ENCODE measurements around the gene POPDC2.

The POPDC2 gene

DNA sequence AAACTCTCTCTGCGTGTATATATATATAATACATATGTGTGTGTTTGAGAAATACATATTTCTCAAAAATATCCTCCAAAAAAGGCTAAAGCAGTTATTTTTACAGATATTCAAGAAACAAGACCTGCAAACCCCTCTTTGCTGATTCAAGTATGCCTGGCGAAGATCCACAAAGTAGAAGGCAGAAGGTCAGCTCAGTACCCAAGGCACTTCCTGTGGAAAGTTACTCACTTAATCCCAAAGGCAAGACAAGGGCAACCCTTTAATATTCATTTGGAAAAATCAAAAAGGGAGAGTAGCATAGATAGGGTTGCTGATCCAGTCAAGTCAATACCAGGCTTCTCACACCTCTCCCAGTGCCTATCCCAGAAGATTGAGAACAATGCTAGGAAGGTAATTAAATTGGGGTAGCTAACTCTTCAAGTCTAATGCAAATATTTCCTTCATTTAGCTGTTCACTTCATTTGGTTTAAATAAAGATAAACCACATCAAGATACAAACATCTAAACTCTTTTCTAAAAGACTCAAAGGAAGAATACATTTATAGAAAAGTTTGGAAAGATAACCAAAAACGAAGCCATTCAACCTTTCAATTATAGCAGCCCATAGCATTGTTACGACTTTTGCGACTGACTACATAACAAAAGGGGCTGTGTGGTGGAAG lies 9.6 kb upstream of the POPDC2 start:
- DNase-seq = no peak

DNA sequence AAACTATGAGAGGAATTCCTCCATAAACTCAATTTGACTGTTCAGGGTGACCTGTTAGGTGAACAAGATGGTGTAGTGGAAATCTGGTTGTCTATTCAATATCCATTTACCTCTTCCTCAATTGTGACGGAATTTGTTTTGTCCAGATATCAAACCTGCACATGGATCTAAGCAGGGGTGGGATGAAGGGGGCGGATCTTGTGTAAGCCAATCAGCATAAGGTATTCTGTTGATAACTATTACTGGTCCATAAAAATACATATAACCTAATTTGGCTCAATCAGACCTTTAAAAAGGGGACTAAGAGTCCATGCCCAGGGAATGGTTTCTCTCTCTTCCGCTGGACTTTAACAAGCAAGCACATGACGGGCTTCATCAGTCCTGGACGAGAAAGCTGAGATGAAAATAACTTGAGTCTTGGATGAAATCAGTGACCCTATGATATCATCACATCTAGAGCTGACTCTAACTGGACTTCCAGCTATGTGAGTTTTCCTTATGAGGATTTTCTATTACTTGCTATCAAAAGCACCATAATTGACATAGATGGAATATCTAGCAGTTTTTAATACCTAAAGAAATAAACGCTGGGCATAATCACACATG lies 5.7 kb upstream of the POPDC2 start:
- DNase-seq = no peak

DNA sequence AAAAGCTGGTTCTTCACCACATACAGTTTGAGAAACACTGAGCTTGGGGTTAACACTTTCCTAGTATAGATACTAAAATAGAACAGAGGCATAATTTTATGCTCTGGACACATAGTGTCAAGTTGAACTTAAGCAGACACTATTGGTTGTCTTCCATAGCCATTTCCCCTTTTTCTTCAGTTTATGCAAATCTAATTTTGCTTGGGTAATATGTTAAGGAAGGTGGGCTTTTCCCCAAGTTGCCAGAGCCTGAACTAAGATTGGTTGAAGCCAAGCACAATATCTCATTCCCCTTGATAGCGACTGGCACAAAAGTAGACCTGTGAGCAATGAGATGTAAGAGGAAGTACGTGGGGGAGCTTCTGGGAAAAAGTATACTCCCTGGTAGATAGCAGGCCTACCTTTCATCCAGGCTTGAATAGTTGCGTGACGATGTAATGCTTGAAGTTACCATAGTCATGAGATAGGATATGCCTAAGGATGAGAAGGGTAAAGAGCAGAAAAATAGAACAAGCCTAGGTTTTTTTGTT lies 4.5 kb upstream of the POPDC2 start:
- DNase-seq = no peak

GRCh38 chr3:119664370-119664769 lies 4.0 kb upstream of the POPDC2 start:
- no peak for DNase-seq

DNA sequence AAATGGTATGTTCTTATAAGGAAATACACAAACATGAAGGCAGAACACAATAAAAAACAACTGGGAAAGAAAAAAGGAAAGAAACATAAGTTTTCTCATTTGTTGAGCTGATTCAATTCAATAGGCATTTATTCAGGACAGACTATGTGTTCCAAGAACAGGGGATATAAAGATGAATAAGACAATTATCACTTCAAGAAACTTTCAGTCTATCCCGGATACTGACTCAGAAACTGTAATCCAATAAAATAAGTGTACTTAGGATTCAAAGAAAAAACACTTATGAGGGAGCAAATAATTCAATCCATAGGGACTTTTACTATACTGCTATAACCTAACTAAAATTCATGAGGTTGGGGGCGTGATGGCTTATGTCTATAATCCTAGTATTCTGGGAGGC lies 3.5 kb upstream of the POPDC2 start:
- no peak for DNase-seq

GRCh38 chr3:119662604-119663373 lies 2.4 kb upstream of the POPDC2 start:
- DNase-seq = no peak

DNA sequence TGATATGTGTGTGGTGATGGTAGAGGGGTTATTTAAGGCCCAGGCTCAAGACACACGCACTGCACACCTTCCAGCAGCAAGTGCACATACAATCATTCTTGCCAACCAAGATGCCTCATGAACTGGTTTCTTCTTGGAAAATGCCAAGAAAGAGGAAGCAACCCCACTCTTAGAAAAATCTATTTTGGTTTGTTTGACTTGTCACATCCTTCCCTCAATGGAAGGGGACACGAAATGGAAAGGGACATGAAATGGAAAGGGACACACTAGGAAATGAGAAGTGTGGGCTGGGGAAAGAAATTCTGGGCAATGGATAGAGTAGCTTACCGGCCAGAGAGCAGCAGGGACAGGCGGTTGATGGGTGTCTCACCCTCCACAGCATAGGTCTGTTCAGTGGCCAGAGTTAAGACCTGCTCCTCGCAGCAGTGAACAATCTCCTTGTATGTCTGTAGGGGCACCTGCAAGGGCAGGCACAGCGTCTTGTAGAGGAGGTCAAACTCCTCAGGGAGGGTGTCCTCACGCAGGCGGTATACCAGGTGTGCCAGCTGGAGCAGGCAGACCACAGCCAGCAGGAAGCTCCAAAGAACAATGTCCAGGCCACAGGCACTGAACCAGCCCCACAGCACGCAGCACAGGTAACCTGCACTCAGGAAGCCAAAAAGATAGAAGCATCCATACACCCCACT lies 640 bp downstream of the POPDC2 start:
- no peak for DNase-seq

DNA sequence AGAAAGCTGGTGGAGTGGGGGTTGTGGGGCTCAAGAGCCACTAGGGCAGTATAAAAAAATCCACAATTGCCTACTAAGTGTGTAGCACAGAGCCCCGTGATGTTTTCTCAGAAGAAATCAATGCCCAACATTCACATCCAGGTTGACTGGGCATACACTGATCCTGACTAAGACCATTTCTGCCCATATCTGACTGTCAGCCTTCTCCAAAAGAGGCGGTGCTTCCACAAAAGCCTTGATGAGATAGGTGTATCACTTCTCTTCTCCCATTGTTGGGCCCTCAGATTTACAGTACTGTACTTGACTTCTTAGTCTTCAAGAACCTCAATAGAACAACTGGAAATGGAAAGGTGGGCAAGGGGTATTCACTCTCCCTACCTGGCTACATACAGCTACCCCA lies 1.4 kb downstream of the POPDC2 start:
- no peak for DNase-seq

- DNase-seq = no peak
Measured at GRCh38 chr3:119657887-119658702, 2.3 kb downstream of the POPDC2 start.

- no peak for DNase-seq
Measured at GRCh38 chr3:119653876-119654275, 6.5 kb downstream of the POPDC2 start.

GRCh38 chr3:119652306-119653033 lies 7.9 kb downstream of the POPDC2 start:
- no peak for DNase-seq

DNA sequence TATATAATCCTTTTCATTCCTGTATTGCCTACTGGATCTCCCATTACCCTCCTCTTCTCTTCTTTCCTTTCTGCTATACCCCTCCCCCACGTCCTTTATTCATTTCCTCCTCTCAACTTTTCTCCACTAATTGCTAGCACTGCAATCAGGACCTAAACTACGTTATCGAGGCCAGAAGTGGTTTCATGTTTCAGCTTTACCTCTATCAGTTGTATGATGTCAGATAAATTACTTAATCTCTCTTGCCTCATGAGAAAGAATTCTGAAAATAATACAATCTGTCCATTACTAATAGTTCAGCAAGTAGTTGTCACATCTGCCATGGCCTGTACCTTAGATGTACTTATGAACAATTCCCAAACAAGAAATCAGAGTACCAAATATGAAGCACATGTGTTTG lies 10.6 kb downstream of the POPDC2 start:
- DNase-seq = no peak

DNA sequence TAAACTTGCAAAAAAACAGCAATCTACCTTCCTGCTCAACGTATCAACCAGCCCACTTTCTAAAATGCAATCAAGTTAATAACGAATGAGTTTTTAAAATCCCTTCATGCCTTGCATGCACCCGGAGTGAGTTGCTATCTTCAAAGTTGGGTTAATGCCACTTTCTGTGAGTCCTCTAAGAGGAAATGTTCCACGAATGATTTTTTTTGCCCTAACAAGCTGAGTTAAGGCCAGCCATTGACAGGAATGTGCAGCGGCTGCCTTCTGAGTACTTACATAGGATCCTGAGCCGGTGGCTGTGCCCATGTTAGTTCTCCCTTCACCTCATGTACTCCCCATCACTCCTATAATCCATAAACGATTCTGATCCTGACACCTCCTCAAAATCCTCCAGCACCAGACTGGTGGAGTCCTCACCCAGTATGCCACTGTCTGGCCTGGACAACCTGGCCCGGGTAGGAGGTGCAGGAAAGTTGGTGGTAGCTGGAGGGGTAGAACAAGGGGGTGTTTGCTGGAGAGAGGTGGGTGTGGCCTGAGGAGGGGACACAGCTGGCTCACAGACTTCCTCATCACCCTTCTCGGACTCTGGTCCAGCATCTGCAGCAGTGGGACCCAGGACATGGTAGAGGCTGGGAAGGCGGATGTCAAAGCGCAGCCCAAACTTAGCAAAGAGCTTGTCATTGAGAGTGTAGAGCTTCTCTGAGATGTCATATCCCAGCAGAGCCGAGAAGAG lies 12.4 kb downstream of the POPDC2 start:
- DNase-seq = no peak

DNA sequence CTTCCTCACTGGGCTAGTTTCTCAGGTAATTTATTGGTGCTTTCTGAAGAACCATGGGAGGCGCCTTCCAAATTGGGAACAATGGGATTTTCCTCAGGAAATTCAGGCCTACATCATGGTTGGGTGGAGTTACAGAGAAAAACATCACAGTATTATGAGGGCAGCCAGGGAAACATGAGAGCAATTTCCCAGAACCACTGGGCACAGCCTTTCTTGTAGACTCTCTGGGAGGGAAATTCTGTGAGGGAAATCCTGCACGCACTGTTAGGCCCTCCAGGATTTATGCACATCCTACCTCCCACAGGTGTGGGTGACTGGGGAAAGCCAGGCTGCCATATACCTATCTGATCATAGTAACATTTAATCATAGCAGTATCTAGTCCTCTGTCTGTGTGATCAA lies 13.2 kb downstream of the POPDC2 start:
- no peak for DNase-seq

DNA sequence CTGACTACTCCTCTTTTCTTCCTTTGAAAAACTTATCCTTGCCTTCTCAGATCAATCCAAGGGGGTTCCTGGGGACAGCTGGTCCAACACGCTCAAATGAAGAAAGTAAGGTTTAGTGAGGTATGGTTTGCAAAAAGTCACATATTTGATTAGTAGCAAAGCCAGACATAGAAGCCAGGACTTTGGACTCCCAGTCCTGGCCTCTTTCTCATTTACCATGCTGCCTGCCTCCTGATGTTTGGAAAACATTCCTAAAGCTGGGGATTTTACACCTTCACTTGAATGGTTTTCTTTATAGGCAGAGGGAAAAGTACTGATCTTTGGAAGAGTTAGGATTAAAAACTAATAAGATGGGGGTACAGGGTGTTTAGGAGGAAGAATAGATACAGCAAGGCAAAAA lies 14.6 kb downstream of the POPDC2 start:
- DNase-seq = no peak

- no peak for DNase-seq
Measured at GRCh38 chr3:119644481-119644880, 15.9 kb downstream of the POPDC2 start.

DNA sequence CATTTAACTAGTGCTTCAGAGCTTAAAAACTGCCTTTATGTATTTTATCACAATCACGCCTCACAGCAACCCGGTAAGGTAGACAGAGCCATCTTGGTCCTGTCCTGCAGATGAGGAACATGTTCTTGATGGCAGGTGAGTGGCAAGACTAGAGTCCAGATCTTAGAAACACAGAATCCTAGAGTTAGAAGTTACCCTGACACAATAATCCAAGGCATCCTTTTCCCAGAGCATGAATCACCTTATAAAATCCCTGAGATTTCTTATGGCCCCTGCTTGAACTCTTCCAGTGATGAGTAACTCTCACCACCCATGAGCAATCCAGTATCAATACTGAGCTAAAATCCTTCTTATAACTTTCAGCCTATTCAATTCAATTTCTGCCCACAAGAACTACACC lies 16.9 kb downstream of the POPDC2 start:
- no peak for DNase-seq

- DNase-seq = no peak
Measured at GRCh38 chr3:119642746-119643473, 17.5 kb downstream of the POPDC2 start.

DNA sequence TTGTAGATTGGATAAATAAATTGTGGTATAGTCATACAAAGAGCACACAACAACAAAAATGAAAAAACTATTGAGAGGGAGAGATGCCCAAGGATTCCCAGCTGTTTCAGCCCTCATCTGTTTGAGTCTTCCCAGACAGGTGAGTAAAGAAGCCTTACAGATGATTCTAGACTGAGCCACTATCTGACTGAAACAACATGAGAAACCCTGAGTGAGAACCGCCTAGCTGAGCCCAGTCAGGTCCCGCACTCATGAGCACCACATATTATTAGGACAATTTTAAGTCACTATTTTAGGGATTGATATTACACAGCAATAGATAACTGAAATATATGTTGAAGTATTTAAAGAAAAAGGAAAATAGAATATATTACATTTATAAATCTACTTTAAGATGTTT lies 19.0 kb downstream of the POPDC2 start:
- no peak for DNase-seq
